ENCODE results near the gene RNASE12. TPM values are rescaled to one million over a fixed set of nuclear protein-coding genes. Genes with fewer than 3 reads are reported as not detected.

RNASE12 gene
- polyA plus RNA-seq, 1 of the 3 experiments (the other 2 are of a cell fraction) = not detected

GRCh38 chr14:20578784-20579502 lies 12.2 kb downstream of the RNASE12 start:
- WGBS (ENCODE audit: low lambda C conversion rate) = 42% methylated on average over 14 of the region's 14 CpGs
- ChIA-PET POLR2A (no interaction called here), CTCF (interaction anchor here (1.0 kb wide), 1 partner anchor 30 kb away, joined by 4 read pairs; no protein-coding TSS in a partner anchor)
- no peak overlapping the region for H2AFZ ChIP-seq (ENCODE audit: low read depth)
- no peaks in the 10 kb centered on the region for H3K4me1 ChIP-seq (ENCODE audit: control insufficient read depth in 1 of 2, insufficient read depth in 2 of 2, low read depth in 1 of 2, low read length in 1 of 2)
- H3K36me3 ChIP-seq (replicated peaks in 1 of 2; ENCODE audit: control insufficient read depth in 1 of 2, insufficient read depth in 2 of 2, low read length in 1 of 2) = no peaks in the 10 kb centered on the region
- peaks cover 24% of the 10 kb centered on the region; the same call in 1 of the 2 replicates for H3K27me3 ChIP-seq (ENCODE audit: insufficient read depth)
- H3K9ac ChIP-seq = no peak overlapping the region
- H3K9me3 ChIP-seq = no peaks in the 10 kb centered on the region
- no peaks in the 10 kb centered on the region for H4K20me1 ChIP-seq (ENCODE audit: insufficient read depth)
- no peaks in the 10 kb centered on the region for H3F3A ChIP-seq (replicated peaks; ENCODE audit: insufficient read depth)
- H3K27ac ChIP-seq (ENCODE audit: low read depth in 2 of 2, low read length in 1 of 2) = no peak overlapping the region
- H3K4me3 ChIP-seq (ENCODE audit: low read depth in 2 of 2, low read length in 1 of 2) = no peak overlapping the region
- no peaks in the 10 kb centered on the region for H3K9me2 ChIP-seq
- H3K4me2 ChIP-seq = no peak overlapping the region
- no peaks in the 10 kb centered on the region for H3K79me2 ChIP-seq (ENCODE audit: insufficient read depth)
- DNase-seq = no peak
- no peak for TF ChIP-seq CHD2 (IDR thresholded peaks at IDR 0.05; ENCODE audit: low read length, partially characterized antibody)
- TF ChIP-seq NRF1 (IDR thresholded peaks at IDR 0.05; ENCODE audit: low read depth, low read length) = no peak
- TF ChIP-seq TCF12 (IDR thresholded peaks at IDR 0.05) = no peak
- TF ChIP-seq EP300 (IDR thresholded peaks at IDR 0.05; ENCODE audit: borderline replicate concordance in 1 of 2, low read depth in 1 of 2, low read length in 1 of 2) = no peak
- TF ChIP-seq USF2 (IDR thresholded peaks at IDR 0.05; ENCODE audit: borderline replicate concordance, low read depth, low read length) = no peak
- no peak for TF ChIP-seq SMC3 (IDR thresholded peaks at IDR 0.05; ENCODE audit: low read depth, low read length)
- TF ChIP-seq GABPA (IDR thresholded peaks at IDR 0.05; ENCODE audit: low read depth) = no peak
- no peak for TF ChIP-seq RCOR1 (IDR thresholded peaks at IDR 0.05; ENCODE audit: low read length)
- no peak for TF ChIP-seq YY1 (IDR thresholded peaks at IDR 0.05; ENCODE audit: low read depth)
- no peak for TF ChIP-seq REST (IDR thresholded peaks at IDR 0.05; ENCODE audit: low read depth, low read length)
- TF ChIP-seq ELF1 (IDR thresholded peaks at IDR 0.05) = no peak
- no peak for TF ChIP-seq JUND (IDR thresholded peaks at IDR 0.05)
- TF ChIP-seq TEAD4 (IDR thresholded peaks at IDR 0.05; ENCODE audit: borderline replicate concordance, insufficient read depth) = no peak
- TF ChIP-seq FOXJ3 (CRISPR knock-in tag; IDR thresholded peaks at IDR 0.05) = no peak
- TF ChIP-seq IRF3 (IDR thresholded peaks at IDR 0.05; ENCODE audit: low read depth, low read length) = no peak
